ENCODE results near the gene C2orf80.

C2orf80 gene

DNA sequence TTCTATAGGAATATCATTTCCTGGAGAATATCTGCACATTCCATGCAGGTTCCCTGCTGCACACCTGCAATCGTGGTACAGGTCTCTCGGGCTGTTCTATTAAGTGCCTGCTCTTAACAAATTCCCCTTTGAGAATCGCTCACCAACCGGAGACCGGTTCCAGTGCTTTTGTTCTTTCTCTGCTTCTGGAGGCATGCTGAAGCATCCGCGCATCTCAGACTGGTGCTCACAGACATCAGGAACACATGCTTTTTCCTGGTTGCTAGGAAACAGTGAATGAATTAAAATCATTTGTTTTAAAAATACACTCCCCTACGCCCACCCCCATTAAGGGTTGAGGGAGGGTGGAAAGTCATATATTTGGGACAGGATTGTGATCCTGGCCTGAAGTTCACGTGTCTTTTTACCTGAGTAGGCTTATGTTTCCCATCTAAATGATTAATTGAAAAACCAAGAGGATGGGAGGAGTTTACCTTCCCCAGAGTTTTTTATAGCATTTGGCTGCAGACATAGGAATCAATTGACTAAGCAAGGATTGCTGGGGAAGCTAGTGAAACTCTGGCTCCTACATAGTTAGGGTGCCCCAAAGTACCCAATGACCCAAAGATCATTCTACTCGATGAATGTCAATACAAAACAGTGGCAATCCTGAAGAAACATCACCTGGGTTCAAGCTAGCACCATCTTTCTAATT, at the start of gene C2orf80:
C2orf80 (minus strand) TSS at position 221 of the 694 bp plus-strand sequence. CDS start 3,044 bp downstream, outside the sequence.
- no peak within 1 kb of the TSS for H3K4me2 ChIP-seq (ENCODE audit: low read length)
- H3K27ac ChIP-seq (ENCODE audit: low read depth, low read length), result no peak within 1 kb of the TSS
- no peaks in the 10 kb centered on the region for H3K9me3 ChIP-seq (ENCODE audit: control insufficient read depth, insufficient read depth, low read length)
- H3K4me3 ChIP-seq (ENCODE audit: low read length), result no peak within 1 kb of the TSS
- no peaks in the 10 kb centered on the region for H3K9me2 ChIP-seq (replicated peaks; ENCODE audit: control insufficient read depth, low read length)
- H3K36me3 ChIP-seq (ENCODE audit: control insufficient read depth, low read length), result no peaks in the 10 kb centered on the region
- H4K20me1 ChIP-seq (ENCODE audit: control insufficient read depth, insufficient read depth, low read depth, low read length), result no peaks in the 10 kb centered on the region
- 0 out of 2 replicates have a peak, but pooled peaks cover 5% of the 10 kb centered on the region for H3K27me3 ChIP-seq (ENCODE audit: control insufficient read depth, low read length)
- no peaks in the 10 kb centered on the region for H3F3A ChIP-seq (ENCODE audit: control insufficient read depth, insufficient read depth)
- TF ChIP-seq, protein P1, sequence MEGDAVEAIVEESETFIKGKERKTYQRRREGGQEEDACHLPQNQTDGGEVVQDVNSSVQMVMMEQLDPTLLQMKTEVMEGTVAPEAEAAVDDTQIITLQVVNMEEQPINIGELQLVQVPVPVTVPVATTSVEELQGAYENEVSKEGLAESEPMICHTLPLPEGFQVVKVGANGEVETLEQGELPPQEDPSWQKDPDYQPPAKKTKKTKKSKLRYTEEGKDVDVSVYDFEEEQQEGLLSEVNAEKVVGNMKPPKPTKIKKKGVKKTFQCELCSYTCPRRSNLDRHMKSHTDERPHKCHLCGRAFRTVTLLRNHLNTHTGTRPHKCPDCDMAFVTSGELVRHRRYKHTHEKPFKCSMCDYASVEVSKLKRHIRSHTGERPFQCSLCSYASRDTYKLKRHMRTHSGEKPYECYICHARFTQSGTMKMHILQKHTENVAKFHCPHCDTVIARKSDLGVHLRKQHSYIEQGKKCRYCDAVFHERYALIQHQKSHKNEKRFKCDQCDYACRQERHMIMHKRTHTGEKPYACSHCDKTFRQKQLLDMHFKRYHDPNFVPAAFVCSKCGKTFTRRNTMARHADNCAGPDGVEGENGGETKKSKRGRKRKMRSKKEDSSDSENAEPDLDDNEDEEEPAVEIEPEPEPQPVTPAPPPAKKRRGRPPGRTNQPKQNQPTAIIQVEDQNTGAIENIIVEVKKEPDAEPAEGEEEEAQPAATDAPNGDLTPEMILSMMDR (IDR thresholded peaks at IDR 0.05; ENCODE audit: low read depth, low read length, poor library complexity, severe bottlenecking), result no peak
- TF ChIP-seq EZH2phosphoT487 (IDR thresholded peaks at IDR 0.05; ENCODE audit: borderline replicate concordance, low read length), result no peak
- no peaks in the 10 kb centered on the region for H3K79me2 ChIP-seq (ENCODE audit: control insufficient read depth, low read length)
- H3K4me1 ChIP-seq (ENCODE audit: control insufficient read depth, low read length), result no peaks in the 10 kb centered on the region

DNA sequence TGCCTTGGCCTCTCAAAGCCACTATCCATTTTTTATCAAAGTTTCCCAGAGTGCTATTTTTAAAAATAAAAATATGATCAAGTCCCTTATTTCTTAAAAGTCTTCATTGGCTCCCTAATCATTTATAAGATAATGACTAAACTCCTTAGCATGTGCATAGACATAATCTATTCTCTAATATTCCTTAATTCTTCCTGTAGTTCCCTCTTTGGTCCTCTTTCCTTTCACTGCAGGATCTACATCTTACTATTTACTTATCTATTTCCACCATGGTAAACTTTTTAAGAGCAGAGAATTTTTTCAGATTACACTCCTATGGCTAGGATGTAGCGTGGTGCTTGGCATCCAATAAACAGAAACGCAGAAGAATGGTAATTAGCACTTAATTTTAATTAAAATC, 46.0 kb upstream of the C2orf80 start:
- H3F3A ChIP-seq (ENCODE audit: control insufficient read depth, insufficient read depth), result no peaks in the 10 kb centered on the region
- no peaks in the 10 kb centered on the region for H3K27me3 ChIP-seq (ENCODE audit: control insufficient read depth, low read length)
- H3K4me3 ChIP-seq (ENCODE audit: low read length), result no peak overlapping the region
- TF ChIP-seq, protein P1 (IDR thresholded peaks at IDR 0.05; ENCODE audit: low read depth, low read length, poor library complexity, severe bottlenecking), result no peak
- no peak for TF ChIP-seq EZH2phosphoT487 (IDR thresholded peaks at IDR 0.05; ENCODE audit: borderline replicate concordance, low read length)
- no peaks in the 10 kb centered on the region for H3K9me2 ChIP-seq (replicated peaks; ENCODE audit: control insufficient read depth, low read length)
- H3K9me3 ChIP-seq (ENCODE audit: control insufficient read depth, insufficient read depth, low read length), result 0 out of 2 replicates have a peak, but pooled peaks cover 3% of the 10 kb centered on the region
- H3K36me3 ChIP-seq (ENCODE audit: control insufficient read depth, low read length), result peaks cover 38% of the 10 kb centered on the region
- no peaks in the 10 kb centered on the region for H3K79me2 ChIP-seq (ENCODE audit: control insufficient read depth, low read length)
- H3K4me2 ChIP-seq (ENCODE audit: low read length), result no peak overlapping the region
- H4K20me1 ChIP-seq (ENCODE audit: control insufficient read depth, insufficient read depth, low read depth, low read length), result no peaks in the 10 kb centered on the region
- H3K27ac ChIP-seq (ENCODE audit: low read depth, low read length), result no peak overlapping the region
- no peaks in the 10 kb centered on the region for H3K4me1 ChIP-seq (ENCODE audit: control insufficient read depth, low read length)

DNA sequence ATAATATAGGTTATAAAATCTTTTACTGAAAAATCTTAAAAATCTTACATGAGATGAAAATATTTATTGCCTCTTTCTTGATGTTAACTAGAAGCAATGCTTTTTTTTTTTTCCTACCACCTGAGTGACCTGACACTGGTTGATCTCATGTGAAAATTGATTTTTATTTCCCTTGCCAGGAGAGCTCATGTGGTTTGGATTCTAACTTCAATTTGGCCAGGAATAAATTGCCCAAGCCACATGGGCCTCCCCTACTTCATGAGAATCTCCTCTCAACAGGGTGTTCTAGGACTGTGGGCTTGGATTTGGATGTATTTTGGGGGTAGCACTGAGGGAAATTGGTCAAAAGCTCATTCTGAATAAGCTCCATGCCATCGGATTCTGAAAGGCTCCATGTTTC, 45.0 kb upstream of the C2orf80 start:
- no peaks in the 10 kb centered on the region for H4K20me1 ChIP-seq (ENCODE audit: control insufficient read depth, insufficient read depth, low read depth, low read length)
- H3K27ac ChIP-seq (ENCODE audit: low read depth, low read length), result no peak overlapping the region
- no peak overlapping the region for H3K4me2 ChIP-seq (ENCODE audit: low read length)
- H3K36me3 ChIP-seq (ENCODE audit: control insufficient read depth, low read length), result peaks cover 29% of the 10 kb centered on the region
- H3K4me3 ChIP-seq (ENCODE audit: low read length), result no peak overlapping the region
- no peaks in the 10 kb centered on the region for H3F3A ChIP-seq (ENCODE audit: control insufficient read depth, insufficient read depth)
- H3K9me2 ChIP-seq (replicated peaks; ENCODE audit: control insufficient read depth, low read length), result no peaks in the 10 kb centered on the region
- TF ChIP-seq EZH2phosphoT487 (IDR thresholded peaks at IDR 0.05; ENCODE audit: borderline replicate concordance, low read length), result no peak
- TF ChIP-seq, protein P1 (IDR thresholded peaks at IDR 0.05; ENCODE audit: low read depth, low read length, poor library complexity, severe bottlenecking), result no peak
- no peaks in the 10 kb centered on the region for H3K27me3 ChIP-seq (ENCODE audit: control insufficient read depth, low read length)
- H3K4me1 ChIP-seq (ENCODE audit: control insufficient read depth, low read length), result no peaks in the 10 kb centered on the region
- H3K9me3 ChIP-seq (ENCODE audit: control insufficient read depth, insufficient read depth, low read length), result 0 out of 2 replicates have a peak, but pooled peaks cover 3% of the 10 kb centered on the region
- H3K79me2 ChIP-seq (ENCODE audit: control insufficient read depth, low read length), result no peaks in the 10 kb centered on the region
